ENCODE results near the gene RBM20. TPM values are rescaled to one million over a fixed set of nuclear protein-coding genes. Genes with fewer than 3 reads are reported as not detected.

The RBM20 gene
- total RNA-seq, 1 experiment from 2014 or later = 0.17 TPM

DNA sequence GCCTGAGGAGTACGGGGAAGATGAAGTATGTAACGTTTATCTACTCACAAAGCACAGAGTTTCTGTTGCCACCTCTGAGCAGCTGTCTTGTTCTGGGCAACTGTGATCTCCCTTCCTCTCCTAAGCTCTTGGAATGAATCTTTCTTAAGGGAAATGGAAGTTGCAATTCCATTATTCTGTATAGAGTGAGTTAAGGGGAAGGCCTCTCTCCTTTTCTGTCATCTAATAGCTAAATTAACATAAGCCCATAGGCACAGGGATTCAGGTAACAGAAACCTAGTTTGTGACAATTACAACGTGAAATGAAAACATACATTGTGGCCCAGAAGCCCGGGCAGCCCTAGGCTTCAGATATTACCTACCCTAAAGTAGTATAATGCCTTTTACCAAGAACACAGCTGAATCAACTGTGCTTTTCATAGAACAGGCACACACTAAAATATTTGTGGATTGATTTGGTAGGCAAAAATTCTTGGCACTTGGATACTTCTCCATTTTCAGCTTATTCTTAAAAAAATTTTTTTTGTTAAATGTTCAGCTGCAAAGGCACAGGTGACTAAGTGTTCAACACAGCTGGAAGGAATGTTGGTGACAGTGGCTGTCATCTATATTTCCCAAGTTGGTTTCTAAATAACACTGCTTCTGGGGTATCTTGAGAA lies 223.8 kb downstream of the RBM20 start:
- no CpG with 5 or more reads among the region's 4 CpGs for WGBS (ENCODE audit: extremely low coverage, insufficient read length, low lambda C conversion rate)
- peaks cover 7% of the 10 kb centered on the region for H3K23me2 ChIP-seq (ENCODE audit: insufficient read length, low read depth, low read length, poor library complexity, severe bottlenecking)

More for the DNA sequence above, 223.8 kb downstream of the RBM20 start:
- H3K4me1 ChIP-seq (ENCODE audit: insufficient read depth, low read length) = no peaks in the 10 kb centered on the region; the same call in 1 of the 2 replicates
- peaks cover 0 to 4% (median 0%) of the 10 kb centered on the region in 3 experiments; a peak in 1 of 7 replicates for H3K36me3 Mint-ChIP-seq (ENCODE audit: insufficient read depth in 1 of 3, low read depth in 3 of 3)
- TF ChIP-seq, protein P1, sequence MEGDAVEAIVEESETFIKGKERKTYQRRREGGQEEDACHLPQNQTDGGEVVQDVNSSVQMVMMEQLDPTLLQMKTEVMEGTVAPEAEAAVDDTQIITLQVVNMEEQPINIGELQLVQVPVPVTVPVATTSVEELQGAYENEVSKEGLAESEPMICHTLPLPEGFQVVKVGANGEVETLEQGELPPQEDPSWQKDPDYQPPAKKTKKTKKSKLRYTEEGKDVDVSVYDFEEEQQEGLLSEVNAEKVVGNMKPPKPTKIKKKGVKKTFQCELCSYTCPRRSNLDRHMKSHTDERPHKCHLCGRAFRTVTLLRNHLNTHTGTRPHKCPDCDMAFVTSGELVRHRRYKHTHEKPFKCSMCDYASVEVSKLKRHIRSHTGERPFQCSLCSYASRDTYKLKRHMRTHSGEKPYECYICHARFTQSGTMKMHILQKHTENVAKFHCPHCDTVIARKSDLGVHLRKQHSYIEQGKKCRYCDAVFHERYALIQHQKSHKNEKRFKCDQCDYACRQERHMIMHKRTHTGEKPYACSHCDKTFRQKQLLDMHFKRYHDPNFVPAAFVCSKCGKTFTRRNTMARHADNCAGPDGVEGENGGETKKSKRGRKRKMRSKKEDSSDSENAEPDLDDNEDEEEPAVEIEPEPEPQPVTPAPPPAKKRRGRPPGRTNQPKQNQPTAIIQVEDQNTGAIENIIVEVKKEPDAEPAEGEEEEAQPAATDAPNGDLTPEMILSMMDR (conservative IDR thresholded peaks at IDR 0.05) = no peak
- H2AK5ac ChIP-seq (ENCODE audit: insufficient read length, low read length) = no peak overlapping the region
- no peaks in the 10 kb centered on the region for H4K20me1 ChIP-seq (ENCODE audit: control insufficient read depth, insufficient read depth, insufficient read length)
- H3K9ac ChIP-seq (ENCODE audit: extremely low read depth, insufficient read length, low read length) = no peak overlapping the region
- H2BK5ac ChIP-seq (ENCODE audit: insufficient read length, low read length) = no peak overlapping the region
- H3K14ac ChIP-seq (ENCODE audit: insufficient read depth, low read length) = no peak overlapping the region
- no peak overlapping the region for H3K27ac ChIP-seq (ENCODE audit: insufficient read length, low read depth, low read length)
- no peak overlapping the region for H3K18ac ChIP-seq (ENCODE audit: insufficient read length, low read depth, low read length)
- no peak overlapping the region for H2BK20ac ChIP-seq (ENCODE audit: low read depth, low read length, poor library complexity, severe bottlenecking)
- no peak overlapping the region for H2BK120ac ChIP-seq (ENCODE audit: low read depth, low read length, poor library complexity, severe bottlenecking)
- H3K27ac Mint-ChIP-seq = no peak overlapping the region
- H3K27me3 ChIP-seq (ENCODE audit: insufficient read depth, low read length) = no peaks in the 10 kb centered on the region
- H3K4me3 Mint-ChIP-seq = no peak overlapping the region
- no peaks in the 10 kb centered on the region for H3K79me2 ChIP-seq (ENCODE audit: insufficient read depth, low read length)
- no peak overlapping the region for H3K23ac ChIP-seq (ENCODE audit: insufficient read length, low read depth, low read length)
- no peak overlapping the region for H4K8ac ChIP-seq (replicated peaks; ENCODE audit: insufficient read length, low read depth, low read length)
- no peaks in the 10 kb centered on the region for H3K79me1 ChIP-seq (ENCODE audit: insufficient read depth, low read depth, low read length, poor library complexity, severe bottlenecking)
- no peaks in the 10 kb centered on the region; a peak in 1 of 5 replicates for H3K9me3 Mint-ChIP-seq
- H4K91ac ChIP-seq (ENCODE audit: insufficient read length, low read depth, low read length) = no peak overlapping the region
- no peak overlapping the region for H2BK12ac ChIP-seq (ENCODE audit: insufficient read length, low read depth, low read length)
- no peak overlapping the region for H2BK15ac ChIP-seq (ENCODE audit: low read depth, low read length)
- H4K5ac ChIP-seq (ENCODE audit: insufficient read length, low read depth, low read length) = no peak overlapping the region
- H3K27me3 Mint-ChIP-seq (ENCODE audit: low read depth) = no peaks in the 10 kb centered on the region
- no peak overlapping the region for H3T11ph ChIP-seq (ENCODE audit: low read length)
- H3K4me1 Mint-ChIP-seq = peaks cover 17 to 32% of the 10 kb centered on the region in 2 experiments
- H3K4me2 ChIP-seq (ENCODE audit: insufficient read depth, insufficient read length, low read length) = no peak overlapping the region
- no peaks in the 10 kb centered on the region for H3K9me3 ChIP-seq (ENCODE audit: control insufficient read depth, low read depth, low read length)
- no peak overlapping the region for H3K56ac ChIP-seq (ENCODE audit: insufficient read length, low read depth, low read length)
- H3K4ac ChIP-seq (ENCODE audit: low read depth, low read length) = no peak overlapping the region
- no peak overlapping the region for H2AFZ ChIP-seq (ENCODE audit: low read length)
- DNase-seq = no peak
